ENCODE data around the gene ADGRD2. TPM values are rescaled to one million over a fixed set of nuclear protein-coding genes. Genes with fewer than 3 reads are reported as not detected.

The ADGRD2 gene
- total RNA-seq, 1 donor from 2014 or later: 0.78 TPM

- no peak overlapping the region for H3K27ac Mint-ChIP-seq
- DNase-seq (ENCODE audit: low spot score in 2 of 2, unreplicated experiment in 2 of 2): no peak
- H3K4me1 Mint-ChIP-seq: no peaks in the 10 kb centered on the region
- H3K36me3 Mint-ChIP-seq: no peaks in the 10 kb centered on the region
- peaks cover 42% of the 10 kb centered on the region for H3K27me3 Mint-ChIP-seq (ENCODE audit: low read depth)
- TF ChIP-seq CTCF (IDR thresholded peaks at IDR 0.05; ENCODE audit: unreplicated experiment): no peak
- H3K4me3 Mint-ChIP-seq: no peak overlapping the region
- H3K9me3 Mint-ChIP-seq: no peaks in the 10 kb centered on the region
Measured at GRCh38 chr9:124496075-124496449, 45.8 kb downstream of the ADGRD2 start.

- TF ChIP-seq CTCF (IDR thresholded peaks at IDR 0.05; ENCODE audit: unreplicated experiment): no peak
- DNase-seq (ENCODE audit: low spot score in 2 of 2, unreplicated experiment in 2 of 2): no peak
- Mint-ChIP-seq H3K4me3 (no peak overlapping the region), H3K9me3 (no peaks in the 10 kb centered on the region), H3K27ac (no peak overlapping the region), H3K36me3 (no peaks in the 10 kb centered on the region), H3K4me1 (no peaks in the 10 kb centered on the region), H3K27me3 (ENCODE audit: low read depth) (peaks cover 46% of the 10 kb centered on the region)
Measured at GRCh38 chr9:124496463-124496862, 46.2 kb downstream of the ADGRD2 start.

GRCh38 chr9:124497441-124497840 lies 47.2 kb downstream of the ADGRD2 start:
- peaks cover 54% of the 10 kb centered on the region for H3K27me3 Mint-ChIP-seq (ENCODE audit: low read depth)

GRCh38 chr9:124498040-124498439 lies 47.8 kb downstream of the ADGRD2 start:
- H3K4me1 Mint-ChIP-seq: peaks cover under 1% of the 10 kb centered on the region
- no peaks in the 10 kb centered on the region for H3K36me3 Mint-ChIP-seq
- no peaks in the 10 kb centered on the region for H3K9me3 Mint-ChIP-seq
- DNase-seq (ENCODE audit: low spot score in 2 of 2, unreplicated experiment in 2 of 2): no peak
- no peak overlapping the region for H3K27ac Mint-ChIP-seq
- H3K4me3 Mint-ChIP-seq: no peak overlapping the region
- H3K27me3 Mint-ChIP-seq (ENCODE audit: low read depth): peaks cover 60% of the 10 kb centered on the region
- no peak for TF ChIP-seq CTCF (IDR thresholded peaks at IDR 0.05; ENCODE audit: unreplicated experiment)

More at GRCh38 chr9:124497441-124497840, 47.2 kb downstream of the ADGRD2 start:
- H3K9me3 Mint-ChIP-seq: no peaks in the 10 kb centered on the region
- no peak for DNase-seq (ENCODE audit: low spot score in 2 of 2, unreplicated experiment in 2 of 2)
- no peak overlapping the region for H3K27ac Mint-ChIP-seq
- H3K36me3 Mint-ChIP-seq: no peaks in the 10 kb centered on the region
- no peaks in the 10 kb centered on the region for H3K4me1 Mint-ChIP-seq
- TF ChIP-seq CTCF (IDR thresholded peaks at IDR 0.05; ENCODE audit: unreplicated experiment): no peak
- H3K4me3 Mint-ChIP-seq: no peak overlapping the region

- H3K27me3 Mint-ChIP-seq (ENCODE audit: low read depth): peaks cover 64% of the 10 kb centered on the region
- DNase-seq (ENCODE audit: low spot score in 2 of 2, unreplicated experiment in 2 of 2): no peak
- H3K9me3 Mint-ChIP-seq: no peaks in the 10 kb centered on the region
- no peaks in the 10 kb centered on the region for H3K36me3 Mint-ChIP-seq
- peaks cover 2% of the 10 kb centered on the region for H3K4me1 Mint-ChIP-seq
- TF ChIP-seq CTCF (IDR thresholded peaks at IDR 0.05; ENCODE audit: unreplicated experiment): no peak
- H3K4me3 Mint-ChIP-seq: no peak overlapping the region
- H3K27ac Mint-ChIP-seq: no peak overlapping the region
Measured at GRCh38 chr9:124498499-124499146, 48.4 kb downstream of the ADGRD2 start.

- TF ChIP-seq CTCF (IDR thresholded peaks at IDR 0.05; ENCODE audit: unreplicated experiment): no peak
- Mint-ChIP-seq H3K27ac (no peak overlapping the region), H3K4me3 (no peak overlapping the region), H3K4me1 (peaks cover 7% of the 10 kb centered on the region), H3K9me3 (no peaks in the 10 kb centered on the region), H3K36me3 (no peaks in the 10 kb centered on the region), H3K27me3 (ENCODE audit: low read depth) (peaks cover 65% of the 10 kb centered on the region)
- DNase-seq (ENCODE audit: low spot score in 2 of 2, unreplicated experiment in 2 of 2): no peak
Measured at GRCh38 chr9:124499216-124499615, 49.0 kb downstream of the ADGRD2 start.

Measured in mesothelial cell of epicardium (in vitro differentiated cells).